K562 (cell line): Measurements from ENCODE around the gene MYO1E. TPM values are rescaled to one million over a fixed set of nuclear protein-coding genes. Genes with fewer than 3 reads are reported as not detected.
A peak's percentile ranks its signal among the peaks of the same experiment; 100 is the strongest.

Experiments used
- ATAC-seq: fragments of 200-7000 bp; cut with Tn5 transposase; 3 replicates; pipeline ENCODE4 v1.9.1; 2020; ENCODE audit warnings: moderate library complexity
- BruUV-seq: library from RNA; stranded (reverse); fragments of 400-500 nt; replicated peaks from 2 replicates; lab custom pipeline; 2021; lab: Mats Ljungman, UMichigan
- CTCF ChIA-PET: fragments of 300-600 bp; formaldehyde crosslinking; extraction: SDS; loops from one replicate; lab custom pipeline; 2021; ENCODE audit warnings: low intra/inter-chr PET ratio; lab: Yijun Ruan, JAX
- POLR2A ChIA-PET: fragments of 300-600, 350-650 bp; sonication (Branson Sonifier 250); formaldehyde crosslinking; extraction: SDS; loops from one replicate; lab custom pipeline; 2021; ENCODE audit warnings: antibody characterized with exemption, inconsistent platforms; lab: Yijun Ruan, JAX
- DNase-seq, 4 experiments: peaks; one replicate each; pipeline versions ENCODE4 v3.0.0 to v3.0.0-alpha.2; 2011 to 2018; ENCODE audit warnings: low spot score in 3 of 4, mixed read lengths in 3 of 4; ENCODE audit errors: extremely low read depth in 1 of 4
- FAIRE-seq: peaks from 2 replicates; lab custom pipeline; 2011; peaks lifted over from hg19 to GRCh38; lab: Jason Lieb, UNC
- H2AFZ ChIP-seq: 2 replicates; pipeline ENCODE4 v1.6.0; 2011; ENCODE audit warnings: low read depth, low read length, control low read depth, inconsistent platforms
- H3K27ac ChIP-seq: fragments of 200-600 bp; 3 replicates; pipeline ENCODE4 v1.8.0; 2011; ENCODE audit warnings: low read depth, mild to moderate bottlenecking, control low read depth, inconsistent platforms, low read length, moderate library complexity, mixed read lengths; ENCODE audit errors: extremely low read depth
- H3K27me3 ChIP-seq, 2 experiments: fragments of 300-600 bp in 1 of 2; 2 replicates in 1 of 2; 3 replicates in 1 of 2; pipeline versions ENCODE4 v1.6.0 to v1.8.0; 2011; ENCODE audit warnings: inconsistent platforms in 2 of 2, low read length in 2 of 2, mild to moderate bottlenecking in 1 of 2, mixed read lengths in 1 of 2, moderate library complexity in 1 of 2; ENCODE audit not compliant: control insufficient read depth in 2 of 2, insufficient read depth in 2 of 2
- H3K36me3 ChIP-seq: fragments of 300-600 bp; 3 replicates; pipeline ENCODE4 v1.8.0; 2011; ENCODE audit warnings: mild to moderate bottlenecking, low read length, inconsistent platforms; ENCODE audit not compliant: control insufficient read depth, insufficient read depth
- H3K4me1 ChIP-seq, 2 experiments: fragments of 200-600 bp in 1 of 2; replicated peaks in 1 of 2; 2 replicates in 1 of 2; 3 replicates in 1 of 2; pipeline versions ENCODE4 v1.5.1 to v1.8.0; 2011; ENCODE audit warnings: inconsistent platforms in 2 of 2, low read length in 2 of 2, mild to moderate bottlenecking in 1 of 2, mixed read lengths in 1 of 2, moderate library complexity in 1 of 2; ENCODE audit not compliant: control insufficient read depth in 2 of 2, insufficient read depth in 2 of 2
- H3K4me2 ChIP-seq: 2 replicates; pipeline ENCODE4 v1.6.1; 2011; ENCODE audit warnings: low read length, control low read depth, inconsistent platforms, mixed read lengths; ENCODE audit not compliant: insufficient read depth
- H3K4me3 ChIP-seq: fragments of 200-600 bp; sonication (generic), shearing (Covaris generic); 2 replicates; pipeline ENCODE4 v1.5.1; 2016; ENCODE audit warnings: control low read depth, inconsistent platforms
- H3K79me2 ChIP-seq: fragments of 200-600 bp; 3 replicates; pipeline ENCODE4 v1.8.0; 2011; ENCODE audit warnings: low read length, inconsistent platforms; ENCODE audit not compliant: control insufficient read depth, insufficient read depth
- H3K9ac ChIP-seq, 2 experiments: 2 replicates each; pipeline versions ENCODE4 v1.6.0 to v1.6.1; 2011; ENCODE audit warnings: low read depth in 2 of 2, low read length in 2 of 2, control low read depth in 1 of 2, inconsistent platforms in 1 of 2, mild to moderate bottlenecking in 1 of 2, mixed read lengths in 1 of 2; ENCODE audit not compliant: insufficient read depth in 1 of 2
- H3K9me1 ChIP-seq: one replicate; pipeline ENCODE4 v1.6.0; 2011; ENCODE audit warnings: inconsistent platforms, mild to moderate bottlenecking, low read length, moderate library complexity; ENCODE audit not compliant: control insufficient read depth, insufficient read depth
- H3K9me3 ChIP-seq: replicated peaks from 2 replicates; pipeline ENCODE4 v1.5.1; 2011; ENCODE audit warnings: low read depth, low read length, inconsistent platforms; ENCODE audit not compliant: control insufficient read depth, insufficient read depth
- H4K20me1 ChIP-seq: replicated peaks from 2 replicates; pipeline ENCODE4 v1.6.1; 2011; ENCODE audit warnings: low read length, inconsistent platforms, mixed read lengths; ENCODE audit not compliant: control insufficient read depth, insufficient read depth
- CBX8 ChIP-seq: fragments of 200-600 bp; sonication (generic); IDR thresholded peaks from 2 replicates; pipeline ENCODE4 v1.6.1; 2012; ENCODE audit warnings: borderline replicate concordance, mixed run types, low read depth, mild to moderate bottlenecking, moderate library complexity, mixed read lengths, low read length, control low read depth, inconsistent platforms; ENCODE audit not compliant: poor library complexity, severe bottlenecking; ENCODE audit errors: extremely low read depth
- COPS2 ChIP-seq: fragments of 450-650 bp; conservative IDR thresholded peaks from 2 replicates; pipeline ENCODE4 v1.6.1; 2016; ENCODE audit warnings: mild to moderate bottlenecking, moderate library complexity
- PHF20 ChIP-seq: fragments of 450-650 bp; IDR thresholded peaks from 2 replicates; pipeline ENCODE4 v1.6.1; 2018; ENCODE audit not compliant: partially characterized antibody
- RAD21 ChIP-seq, 2 experiments: fragments of 250-450 bp in 1 of 2; fragments of 450-650 bp in 1 of 2; sonication (Bioruptor Pico) in 1 of 2; formaldehyde crosslinking in 1 of 2; IDR thresholded peaks in 1 of 2; conservative IDR thresholded peaks in 1 of 2; 2 replicates each; pipeline versions ENCODE4 v1.4.0 to v1.8.0; 2020 to 2022; ENCODE audit warnings: mild to moderate bottlenecking in 2 of 2, moderate library complexity in 1 of 2
- RBM39 ChIP-seq: fragments of 200-400 bp; formaldehyde crosslinking; optimal IDR thresholded peaks from 2 replicates; pipeline ENCODE3; 2018; ENCODE audit warnings: low read depth, low read length
- SMAD3 ChIP-seq: fragments of 450-650 bp; formaldehyde crosslinking; conservative IDR thresholded peaks from 2 replicates; pipeline ENCODE4 v1.4.0; 2020; ENCODE audit warnings: mild to moderate bottlenecking
- SMC3 ChIP-seq: conservative IDR thresholded peaks from 2 replicates; pipeline ENCODE4 v1.6.1; 2011; ENCODE audit warnings: low read depth, low read length, improper control_type of control experiment; ENCODE audit not compliant: insufficient read depth
- TRIM24 ChIP-seq, 2 experiments: fragments of 450-650 bp; IDR thresholded peaks; 2 replicates each; pipeline ENCODE4 v1.6.1; 2016
- ZNF507 ChIP-seq: conservative IDR thresholded peaks from 2 replicates; pipeline ENCODE4 v1.6.1; 2017; ENCODE audit warnings: missing genetic modification characterization, missing compliant biosample characterization
- ZNF699 ChIP-seq: fragments of 250-450 bp; sonication (Bioruptor Pico); IDR thresholded peaks from 2 replicates; pipeline ENCODE4 v1.8.0; 2021; ENCODE audit warnings: mild to moderate bottlenecking, moderate library complexity; ENCODE audit not compliant: insufficient replicate concordance
- WGBS: fragments of 100-300 bp; shearing (Covaris generic); methylation state at CpG from one replicate; pipeline ENCODE4 v1.1.6; 2016; ENCODE audit warnings: low coverage, mixed read lengths; ENCODE audit not compliant: insufficient coverage; ENCODE audit errors: missing lambda C conversion rate; 5-methylcytosine and 5-hydroxymethylcytosine counted together
- in situ Hi-C: fragments of 300-500 bp; cut with MboI; formaldehyde crosslinking; loops from 4 replicates; pipeline ENCODE4 v1.15.0; 2018; ENCODE audit warnings: inconsistent platforms, mixed read lengths
- intact Hi-C: fragments of 100-400 bp; cut with micrococcal nuclease; formaldehyde crosslinking; loops from 2 replicates; pipeline ENCODE4 v1.14.2; 2022
- polyA plus RNA-seq, 8 experiments: library from polyadenylated mRNA; depleted of rRNA in 4 of 8; stranded (reverse) in 5 of 8; unstranded in 3 of 8; fragments of >200 nt; fragmentation: Nextera tagmentation in 2 of 8; fragmentation: Illumina TruSeq in 1 of 8; extraction: Ambion mirVana in 2 of 8; extraction: Trizol in 1 of 8; gene quantifications; 2 replicates each; pipeline versions ENCODE4 v1.2.1 to v1.2.3, GENCODE V29; 2011 to 2014; ENCODE audit warnings: inconsistent platforms in 1 of 8, missing spikeins in 1 of 8
- total RNA-seq, 7 experiments: library from RNA; depleted of rRNA in 6 of 7; stranded (reverse); fragments of >200 nt in 6 of 7; fragmentation: Illumina TruSeq in 2 of 7; extraction: Trizol in 2 of 7; gene quantifications; 2 replicates each; pipeline versions ENCODE4 v1.2.1 to v1.2.3, GENCODE V29; 2011 to 2021; ENCODE audit warnings: low replicate concordance in 1 of 7
- TF ChIP-seq, protein P1 (sequence below), 3 experiments: IDR thresholded peaks in 2 of 3; conservative IDR thresholded peaks in 1 of 3; 2 replicates each; pipeline ENCODE4 v1.5.1; 2011 to 2012; ENCODE audit warnings: low read length in 3 of 3, mild to moderate bottlenecking in 3 of 3, control low read depth in 2 of 3, improper control_type of control experiment in 1 of 3, inconsistent platforms in 1 of 3, low read depth in 1 of 3, mixed read lengths in 1 of 3, moderate library complexity in 1 of 3; ENCODE audit not compliant: insufficient read depth in 2 of 3

MYO1E gene
- total and polyA plus RNA-seq, 9 of the 15 experiments (the other 6 are each of a cell fraction or from before 2014, with no cell fraction given), result under 0.01 to 0.44 (median 0.01) TPM; not detected in 6

DNA sequence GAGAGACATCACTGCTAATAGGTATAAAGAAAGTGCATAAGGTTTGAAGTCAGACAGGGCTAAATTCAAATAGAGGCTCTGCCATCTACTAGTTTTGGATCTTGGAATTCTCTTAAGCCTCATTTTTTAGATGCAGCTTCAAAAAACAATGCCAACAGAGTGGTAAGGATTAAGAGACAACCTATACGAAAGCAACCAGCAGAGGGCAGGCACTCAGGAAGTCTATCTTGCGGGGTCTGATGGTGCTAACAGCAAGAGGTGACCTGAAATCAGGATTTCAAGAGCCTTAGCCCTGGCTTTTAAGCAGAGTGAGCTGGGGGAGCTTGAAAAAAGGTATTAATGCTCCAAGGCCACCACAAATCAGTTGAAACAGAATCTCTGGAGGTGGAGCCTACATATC, 125.3 kb downstream of the MYO1E start:
- intact Hi-C loops (loop anchor here (5.0 kb wide), 1 partner anchor 245 kb away; no protein-coding TSS in a partner anchor), in situ Hi-C loops (no loop called here)
- H3K36me3 ChIP-seq, result no peaks in the 10 kb centered on the region
- CTCF ChIA-PET, result interaction anchor here (0.5 to 0.6 kb wide), 2 partner anchors 246 to 258 kb away, joined by 3 read pairs; no protein-coding TSS in a partner anchor
- 3% methylated on average over 2 of the region's 2 CpGs for WGBS
- FAIRE-seq (no peak), DNase-seq (peak in 3 of 4 experiments; percentile 13 to 27 (median 22)), ATAC-seq (peak; percentile 78)
- H3K4me3 ChIP-seq, result no peak overlapping the region
- no peaks in the 10 kb centered on the region for H4K20me1 ChIP-seq
- no peaks in the 10 kb centered on the region for H3K79me2 ChIP-seq
- H3K27me3 ChIP-seq, result peaks cover 12 to 17% of the 10 kb centered on the region in 2 experiments; a peak in 3 of 5 replicates
- H3K4me2 ChIP-seq, result no peak overlapping the region
- no peak overlapping the region for H3K27ac ChIP-seq
- H2AFZ ChIP-seq, result no peak overlapping the region
- no peaks in the 10 kb centered on the region for H3K9me1 ChIP-seq
- BruUV-seq, result no TSS peak
- POLR2A ChIA-PET, result interaction anchor here (0.9 to 1.8 kb wide), 3 partner anchors 10 to 19 kb away, joined by 3 to 4 read pairs (median 3); no protein-coding TSS in a partner anchor
- no peaks in the 10 kb centered on the region for H3K4me1 ChIP-seq
- H3K9ac ChIP-seq, result no peak overlapping the region
- no peaks in the 10 kb centered on the region for H3K9me3 ChIP-seq
- TF ChIP-seq COPS2 (no peak), SMC3 (peak; percentile 27; the same call in 1 of the 2 replicates), SMAD3 (CRISPR knock-in tag) (no peak), CBX8 (no peak), RBM39 (no peak), PHF20 (no peak), ZNF699 (CRISPR knock-in tag) (no peak), TRIM24 (IDR thresholded peaks at IDR 0.05) (no peak), ZNF507 (no peak), RAD21 (CRISPR knock-in tag; conservative IDR thresholded peaks at IDR 0.05 in 1 of 2, IDR thresholded peaks at IDR 0.05 in 1 of 2) (peak in 1 of 2 experiments; percentile 45; a peak in 2 of 4 replicates)
- TF ChIP-seq, protein P1, sequence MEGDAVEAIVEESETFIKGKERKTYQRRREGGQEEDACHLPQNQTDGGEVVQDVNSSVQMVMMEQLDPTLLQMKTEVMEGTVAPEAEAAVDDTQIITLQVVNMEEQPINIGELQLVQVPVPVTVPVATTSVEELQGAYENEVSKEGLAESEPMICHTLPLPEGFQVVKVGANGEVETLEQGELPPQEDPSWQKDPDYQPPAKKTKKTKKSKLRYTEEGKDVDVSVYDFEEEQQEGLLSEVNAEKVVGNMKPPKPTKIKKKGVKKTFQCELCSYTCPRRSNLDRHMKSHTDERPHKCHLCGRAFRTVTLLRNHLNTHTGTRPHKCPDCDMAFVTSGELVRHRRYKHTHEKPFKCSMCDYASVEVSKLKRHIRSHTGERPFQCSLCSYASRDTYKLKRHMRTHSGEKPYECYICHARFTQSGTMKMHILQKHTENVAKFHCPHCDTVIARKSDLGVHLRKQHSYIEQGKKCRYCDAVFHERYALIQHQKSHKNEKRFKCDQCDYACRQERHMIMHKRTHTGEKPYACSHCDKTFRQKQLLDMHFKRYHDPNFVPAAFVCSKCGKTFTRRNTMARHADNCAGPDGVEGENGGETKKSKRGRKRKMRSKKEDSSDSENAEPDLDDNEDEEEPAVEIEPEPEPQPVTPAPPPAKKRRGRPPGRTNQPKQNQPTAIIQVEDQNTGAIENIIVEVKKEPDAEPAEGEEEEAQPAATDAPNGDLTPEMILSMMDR (IDR thresholded peaks at IDR 0.05 in 2 of 3, conservative IDR thresholded peaks at IDR 0.05 in 1 of 3; ENCODE audit: insufficient read depth in 2 of 3, low read depth in 1 of 3, low read length in 3 of 3), result peak; percentile 23 to 46 (median 41); a peak in 5 of 6 replicates
